Lower leg skin (tissue), 3 donors: ENCODE data around the gene CCM2.

Experiments used
- CTCF ChIP-seq, 3 donors: fragments of 450-650 bp; IDR thresholded peaks; one replicate each; pipeline ENCODE4 v1.5.1; 2016; ENCODE audit warnings: antibody characterized with exemption in 3 of 3, mild to moderate bottlenecking in 3 of 3, moderate library complexity in 2 of 3
- POLR2A ChIP-seq, 2 donors: fragments of 450-650 bp; IDR thresholded peaks; one replicate each; pipeline ENCODE4 v1.6.1; 2016 to 2017; ENCODE audit warnings: antibody characterized with exemption in 2 of 2, mild to moderate bottlenecking in 1 of 2, moderate library complexity in 1 of 2

DNA sequence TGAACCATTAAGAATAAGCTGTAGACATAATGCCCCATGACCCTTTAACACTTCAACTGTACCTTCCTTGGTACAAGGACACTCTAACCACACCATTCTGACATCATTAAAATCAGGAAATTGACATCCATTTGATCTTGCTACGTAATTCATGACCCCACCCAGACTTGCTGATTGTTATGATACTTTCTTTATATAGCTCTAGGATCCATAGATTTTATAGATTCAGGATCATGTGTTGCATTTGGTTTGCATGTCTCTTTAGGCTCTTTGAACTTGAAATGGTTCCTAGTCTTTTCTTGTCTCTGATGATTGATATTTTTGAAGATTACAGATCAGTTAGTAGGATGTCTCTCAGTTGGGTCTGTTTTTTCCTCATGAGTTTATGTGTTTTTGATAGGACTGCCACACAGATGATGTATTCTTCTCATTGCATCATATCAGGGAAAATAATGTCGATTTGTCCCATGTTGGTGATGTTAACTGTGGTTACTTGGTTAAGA, 13.5 kb downstream of the CCM2 start:
- TF ChIP-seq CTCF (IDR thresholded peaks at IDR 0.05) (no peak), POLR2A (IDR thresholded peaks at IDR 0.05) (no peak)
